HL-60 (cell line): Measurements from ENCODE around the gene DCP2.

Source experiments
- POLR2AphosphoS5 ChIP-seq: IDR thresholded peaks from 2 replicates; pipeline ENCODE4 v1.6.1; 2012; ENCODE audit warnings: low read depth
- TF ChIP-seq, protein P1 (sequence below): IDR thresholded peaks from one replicate; pipeline ENCODE4 v1.5.1; 2011; ENCODE audit warnings: low read length, control low read depth, inconsistent platforms; ENCODE audit not compliant: insufficient read depth
- TF ChIP-seq, protein P2 (sequence below): IDR thresholded peaks from 2 replicates; pipeline ENCODE4 v1.6.1; 2012; ENCODE audit warnings: low read depth; ENCODE audit not compliant: insufficient replicate concordance

DNA sequence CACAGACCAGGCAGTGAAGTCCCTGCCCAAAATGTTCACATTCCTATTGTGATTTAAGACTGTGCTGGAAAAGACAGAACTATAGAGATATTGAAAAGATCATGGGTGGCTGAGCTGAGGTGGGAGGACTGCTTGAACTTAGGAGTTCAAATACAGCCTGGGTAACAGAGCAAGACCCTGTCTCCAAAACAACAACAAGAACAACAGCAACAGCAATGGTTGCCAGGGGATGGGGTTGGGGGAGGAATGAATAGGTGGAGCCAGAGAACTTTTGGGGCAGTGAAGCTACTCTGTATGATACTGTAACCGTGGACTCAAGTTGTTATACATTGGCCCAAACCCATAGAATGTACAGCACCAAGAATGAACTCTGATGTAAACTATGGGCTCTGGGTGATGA, 88.2 kb downstream of the DCP2 start:
- TF ChIP-seq, protein P1, sequence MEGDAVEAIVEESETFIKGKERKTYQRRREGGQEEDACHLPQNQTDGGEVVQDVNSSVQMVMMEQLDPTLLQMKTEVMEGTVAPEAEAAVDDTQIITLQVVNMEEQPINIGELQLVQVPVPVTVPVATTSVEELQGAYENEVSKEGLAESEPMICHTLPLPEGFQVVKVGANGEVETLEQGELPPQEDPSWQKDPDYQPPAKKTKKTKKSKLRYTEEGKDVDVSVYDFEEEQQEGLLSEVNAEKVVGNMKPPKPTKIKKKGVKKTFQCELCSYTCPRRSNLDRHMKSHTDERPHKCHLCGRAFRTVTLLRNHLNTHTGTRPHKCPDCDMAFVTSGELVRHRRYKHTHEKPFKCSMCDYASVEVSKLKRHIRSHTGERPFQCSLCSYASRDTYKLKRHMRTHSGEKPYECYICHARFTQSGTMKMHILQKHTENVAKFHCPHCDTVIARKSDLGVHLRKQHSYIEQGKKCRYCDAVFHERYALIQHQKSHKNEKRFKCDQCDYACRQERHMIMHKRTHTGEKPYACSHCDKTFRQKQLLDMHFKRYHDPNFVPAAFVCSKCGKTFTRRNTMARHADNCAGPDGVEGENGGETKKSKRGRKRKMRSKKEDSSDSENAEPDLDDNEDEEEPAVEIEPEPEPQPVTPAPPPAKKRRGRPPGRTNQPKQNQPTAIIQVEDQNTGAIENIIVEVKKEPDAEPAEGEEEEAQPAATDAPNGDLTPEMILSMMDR = no peak
- TF ChIP-seq, protein P2, sequence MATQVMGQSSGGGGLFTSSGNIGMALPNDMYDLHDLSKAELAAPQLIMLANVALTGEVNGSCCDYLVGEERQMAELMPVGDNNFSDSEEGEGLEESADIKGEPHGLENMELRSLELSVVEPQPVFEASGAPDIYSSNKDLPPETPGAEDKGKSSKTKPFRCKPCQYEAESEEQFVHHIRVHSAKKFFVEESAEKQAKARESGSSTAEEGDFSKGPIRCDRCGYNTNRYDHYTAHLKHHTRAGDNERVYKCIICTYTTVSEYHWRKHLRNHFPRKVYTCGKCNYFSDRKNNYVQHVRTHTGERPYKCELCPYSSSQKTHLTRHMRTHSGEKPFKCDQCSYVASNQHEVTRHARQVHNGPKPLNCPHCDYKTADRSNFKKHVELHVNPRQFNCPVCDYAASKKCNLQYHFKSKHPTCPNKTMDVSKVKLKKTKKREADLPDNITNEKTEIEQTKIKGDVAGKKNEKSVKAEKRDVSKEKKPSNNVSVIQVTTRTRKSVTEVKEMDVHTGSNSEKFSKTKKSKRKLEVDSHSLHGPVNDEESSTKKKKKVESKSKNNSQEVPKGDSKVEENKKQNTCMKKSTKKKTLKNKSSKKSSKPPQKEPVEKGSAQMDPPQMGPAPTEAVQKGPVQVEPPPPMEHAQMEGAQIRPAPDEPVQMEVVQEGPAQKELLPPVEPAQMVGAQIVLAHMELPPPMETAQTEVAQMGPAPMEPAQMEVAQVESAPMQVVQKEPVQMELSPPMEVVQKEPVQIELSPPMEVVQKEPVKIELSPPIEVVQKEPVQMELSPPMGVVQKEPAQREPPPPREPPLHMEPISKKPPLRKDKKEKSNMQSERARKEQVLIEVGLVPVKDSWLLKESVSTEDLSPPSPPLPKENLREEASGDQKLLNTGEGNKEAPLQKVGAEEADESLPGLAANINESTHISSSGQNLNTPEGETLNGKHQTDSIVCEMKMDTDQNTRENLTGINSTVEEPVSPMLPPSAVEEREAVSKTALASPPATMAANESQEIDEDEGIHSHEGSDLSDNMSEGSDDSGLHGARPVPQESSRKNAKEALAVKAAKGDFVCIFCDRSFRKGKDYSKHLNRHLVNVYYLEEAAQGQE = no peak
- no peak for TF ChIP-seq POLR2AphosphoS5
